Adrenal gland (tissue), 19 donors: ENCODE results near the gene TOR1AIP1. TPM values are rescaled to one million over a fixed set of nuclear protein-coding genes. Genes with fewer than 3 reads are reported as not detected.
"Not testable (repeated sequence)": the region's sequence is repeated elsewhere in the genome, so short reads cannot be mapped to it uniquely, and the experiment has no call there.

Experiments used
- DNase-seq, 7 donors: peaks; one replicate each; pipeline ENCODE4 v3.0.0-alpha.2; 2019 to 2020
- H3K27ac ChIP-seq, 5 donors: fragments of 200-600 bp; sonication (generic) in 4 of 5; 1 replicate in 3 of 5; 2 replicates in 2 of 5; pipeline versions ENCODE4 v1.5.1 to v1.8.0; 2016 to 2020; ENCODE audit warnings: mild to moderate bottlenecking in 1 of 5
- H3K27me3 ChIP-seq: fragments of 200-600 bp; 2 replicates; pipeline ENCODE4 v1.8.0; 2021
- H3K36me3 ChIP-seq, 2 donors: fragments of 200-600 bp; replicated peaks in 1 of 2; 1 replicate in 1 of 2; 2 replicates in 1 of 2; pipeline versions ENCODE4 v1.5.1 to v1.8.0; 2018 to 2022
- H3K4me1 ChIP-seq, 2 donors: fragments of 200-600 bp; replicated peaks in 1 of 2; 1 replicate in 1 of 2; 2 replicates in 1 of 2; pipeline versions ENCODE4 v1.5.1 to v1.8.0; 2018 to 2021
- H3K4me3 ChIP-seq, 4 donors: fragments of 200-600 bp; sonication (generic) in 3 of 4; one replicate each; pipeline ENCODE4 v1.5.1; 2016 to 2018
- H3K9me3 ChIP-seq, 3 donors: fragments of 200-600 bp; sonication (generic) in 1 of 3; replicated peaks in 1 of 3; 1 replicate in 2 of 3; 2 replicates in 1 of 3; pipeline versions ENCODE4 v1.5.1 to v1.8.0; 2016 to 2021
- POLR2A ChIP-seq, 2 donors: fragments of 450-650 bp; IDR thresholded peaks; one replicate each; pipeline ENCODE4 v1.6.1; 2017; ENCODE audit warnings: antibody characterized with exemption in 2 of 2, mild to moderate bottlenecking in 2 of 2, moderate library complexity in 1 of 2
- WGBS, 4 donors: extraction: QIAGEN DNeasy Blood & Tissue Kit in 2 of 4; methylation state at CpG; one replicate each; pipeline versions ENCODE4 v1.1.5 to v1.1.7; 2013 to 2017; 5-methylcytosine and 5-hydroxymethylcytosine counted together
- intact Hi-C, 2 donors: fragments of 100-400 bp; cut with DNase I; formaldehyde crosslinking; loops; one replicate each; pipeline versions ENCODE4 v1.14.1 to v1.15.0; 2022 to 2023
- long read RNA-seq, 10 donors: library from polyadenylated mRNA in 3 of 10; unstranded in 2 of 10; stranded (forward) in 1 of 10; transcript quantifications; one replicate each; pipeline ENCODE4 v2.0.0 and lab custom pipeline, GENCODE V29; 2021 to 2026
- polyA plus RNA-seq, 3 donors: library from polyadenylated mRNA; stranded (reverse); fragments of 200-250 nt in 2 of 3; fragments of 350-450 nt in 1 of 3; fragmentation: Illumina TruSeq in 1 of 3; extraction: RNeasy Lipid Tissue Mini Kit (QIAGEN cat#74804) in 1 of 3; gene quantifications; one replicate each; pipeline ENCODE4 v1.2.3, GENCODE V29; 2013 to 2014
- total RNA-seq, 9 donors: library from RNA; depleted of rRNA in 4 of 9; stranded (reverse); fragments of >200 nt in 4 of 9; fragments of 120-200 nt in 1 of 9; fragmentation: NEBNext Ultra II Directional in 1 of 9; extraction: Animal tissue kit (Norgen Biotek cat#: 25700) in 1 of 9; gene quantifications; one replicate each; pipeline versions ENCODE4 v1.1.0 to v1.2.4, GENCODE V29; 2013 to 2023
- TF ChIP-seq, protein P1 (sequence below), 6 experiments: fragments of 450-650 bp in 4 of 6; fragments of 200-600 bp in 2 of 6; sonication (generic) in 1 of 6; IDR thresholded peaks; 1 replicate in 5 of 6; 2 replicates in 1 of 6; pipeline versions ENCODE4 v1.5.1 to v1.8.0; 2016 to 2021; ENCODE audit warnings: antibody characterized with exemption in 6 of 6, mild to moderate bottlenecking in 2 of 6, moderate library complexity in 1 of 6
- donor health status: healthy with polysubstance abuse.
- donor health status: Bipolar disorder and iron deficiency.
- donor health status: DM: yes; HTN: yes; CAD: no.
- donor health status: DM: no; HTN: no; CAD: no.
- donor health status: DM: no; HTN: no; CAD: no.
- donor health status: DM: yes; HTN: yes; CAD: no.

Gene TOR1AIP1, protein sequence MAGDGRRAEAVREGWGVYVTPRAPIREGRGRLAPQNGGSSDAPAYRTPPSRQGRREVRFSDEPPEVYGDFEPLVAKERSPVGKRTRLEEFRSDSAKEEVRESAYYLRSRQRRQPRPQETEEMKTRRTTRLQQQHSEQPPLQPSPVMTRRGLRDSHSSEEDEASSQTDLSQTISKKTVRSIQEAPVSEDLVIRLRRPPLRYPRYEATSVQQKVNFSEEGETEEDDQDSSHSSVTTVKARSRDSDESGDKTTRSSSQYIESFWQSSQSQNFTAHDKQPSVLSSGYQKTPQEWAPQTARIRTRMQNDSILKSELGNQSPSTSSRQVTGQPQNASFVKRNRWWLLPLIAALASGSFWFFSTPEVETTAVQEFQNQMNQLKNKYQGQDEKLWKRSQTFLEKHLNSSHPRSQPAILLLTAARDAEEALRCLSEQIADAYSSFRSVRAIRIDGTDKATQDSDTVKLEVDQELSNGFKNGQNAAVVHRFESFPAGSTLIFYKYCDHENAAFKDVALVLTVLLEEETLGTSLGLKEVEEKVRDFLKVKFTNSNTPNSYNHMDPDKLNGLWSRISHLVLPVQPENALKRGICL
- total RNA-seq (10 to 100 TPM; 28.4 to 99.6 (median 60.7) TPM), polyA plus RNA-seq (10 to 100 TPM; 22.5 to 59.5 (median 26.1) TPM)
- long read RNA-seq, donor 1, full-length matches to known transcripts, result 8 of 8 reads
- long read RNA-seq, donor 1, partial matches to known transcripts, result 0 of 8 reads
- long read RNA-seq, donor 1, other reads (novel, unspliced or antisense), result 0 of 8 reads
- long read RNA-seq, donor 2, full-length matches to known transcripts, result 4 of 4 reads
- long read RNA-seq, donor 2, partial matches to known transcripts, result 0 of 4 reads
- long read RNA-seq, donor 2, other reads (novel, unspliced or antisense), result 0 of 4 reads
- long read RNA-seq, donor 3, full-length matches to known transcripts, result 7 of 30 reads
- long read RNA-seq, donor 3, partial matches to known transcripts, result 23 of 30 reads
- long read RNA-seq, donor 3, other reads (novel, unspliced or antisense), result 0 of 30 reads
- long read RNA-seq, donor 4, full-length matches to known transcripts, result 7 of 7 reads
- long read RNA-seq, donor 4, partial matches to known transcripts, result 0 of 7 reads
- long read RNA-seq, donor 4, other reads (novel, unspliced or antisense), result 0 of 7 reads
- long read RNA-seq, donor 5, full-length matches to known transcripts, result 73 of 80 reads
- long read RNA-seq, donor 5, partial matches to known transcripts, result 2 of 80 reads
- long read RNA-seq, donor 5, other reads (novel, unspliced or antisense), result 5 of 80 reads
- long read RNA-seq, donor 6, full-length matches to known transcripts, result 4 of 6 reads
- long read RNA-seq, donor 6, partial matches to known transcripts, result 0 of 6 reads
- long read RNA-seq, donor 6, other reads (novel, unspliced or antisense), result 2 of 6 reads
- long read RNA-seq, donor 7, full-length matches to known transcripts, result 2 of 2 reads
- long read RNA-seq, donor 7, partial matches to known transcripts, result 0 of 2 reads
- long read RNA-seq, donor 7, other reads (novel, unspliced or antisense), result 0 of 2 reads
- long read RNA-seq, donor 8, full-length matches to known transcripts, result 11 of 11 reads
- long read RNA-seq, donor 8, partial matches to known transcripts, result 0 of 11 reads
- long read RNA-seq, donor 8, other reads (novel, unspliced or antisense), result 0 of 11 reads
- long read RNA-seq, donor 9, full-length matches to known transcripts, result 6 of 12 reads
- long read RNA-seq, donor 9, partial matches to known transcripts, result 6 of 12 reads
- long read RNA-seq, donor 9, other reads (novel, unspliced or antisense), result 0 of 12 reads
- long read RNA-seq, donor 10, full-length matches to known transcripts, result 3 of 3 reads
- long read RNA-seq, donor 10, partial matches to known transcripts, result 0 of 3 reads
- long read RNA-seq, donor 10, other reads (novel, unspliced or antisense), result 0 of 3 reads

GRCh38 chr1:179882253-179883039 is at the start of gene TOR1AIP1:
TOR1AIP1 (plus strand) TSS chr1:179882285; CDS start chr1:179882503, 218 bp downstream.
- WGBS, 4 donors, result 0 to 1% (median 0%) methylated on average over 23 to 72 of the region's 72 CpGs
- H3K4me3 ChIP-seq, result peak within 1 kb of the TSS; percentile 42 to 94 (median 87)
- DNase-seq, result peak; percentile 97 to 98 (median 98)
- intact Hi-C loops, result loop anchor here in 1 of 2 donors (10.0 kb wide), 1 partner anchor 72 kb away; the partner anchor contains the start of gene CEP350
- TF ChIP-seq POLR2A (IDR thresholded peaks at IDR 0.05), result peak; percentile 91 to 98
- TF ChIP-seq, protein P1, sequence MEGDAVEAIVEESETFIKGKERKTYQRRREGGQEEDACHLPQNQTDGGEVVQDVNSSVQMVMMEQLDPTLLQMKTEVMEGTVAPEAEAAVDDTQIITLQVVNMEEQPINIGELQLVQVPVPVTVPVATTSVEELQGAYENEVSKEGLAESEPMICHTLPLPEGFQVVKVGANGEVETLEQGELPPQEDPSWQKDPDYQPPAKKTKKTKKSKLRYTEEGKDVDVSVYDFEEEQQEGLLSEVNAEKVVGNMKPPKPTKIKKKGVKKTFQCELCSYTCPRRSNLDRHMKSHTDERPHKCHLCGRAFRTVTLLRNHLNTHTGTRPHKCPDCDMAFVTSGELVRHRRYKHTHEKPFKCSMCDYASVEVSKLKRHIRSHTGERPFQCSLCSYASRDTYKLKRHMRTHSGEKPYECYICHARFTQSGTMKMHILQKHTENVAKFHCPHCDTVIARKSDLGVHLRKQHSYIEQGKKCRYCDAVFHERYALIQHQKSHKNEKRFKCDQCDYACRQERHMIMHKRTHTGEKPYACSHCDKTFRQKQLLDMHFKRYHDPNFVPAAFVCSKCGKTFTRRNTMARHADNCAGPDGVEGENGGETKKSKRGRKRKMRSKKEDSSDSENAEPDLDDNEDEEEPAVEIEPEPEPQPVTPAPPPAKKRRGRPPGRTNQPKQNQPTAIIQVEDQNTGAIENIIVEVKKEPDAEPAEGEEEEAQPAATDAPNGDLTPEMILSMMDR (IDR thresholded peaks at IDR 0.05), result peak; percentile 45 to 84 (median 76)
- peak within 1 kb of the TSS; percentile 99 to 100 (median 100) for H3K27ac ChIP-seq
- no peaks in the 10 kb centered on the region for H3K27me3 ChIP-seq
- H3K36me3 ChIP-seq, result peaks cover 0 to 19% of the 10 kb centered on the region in 2 donors
- H3K9me3 ChIP-seq, result no peaks in the 10 kb centered on the region
- H3K4me1 ChIP-seq, result peaks cover 17 to 52% of the 10 kb centered on the region in 2 donors

DNA sequence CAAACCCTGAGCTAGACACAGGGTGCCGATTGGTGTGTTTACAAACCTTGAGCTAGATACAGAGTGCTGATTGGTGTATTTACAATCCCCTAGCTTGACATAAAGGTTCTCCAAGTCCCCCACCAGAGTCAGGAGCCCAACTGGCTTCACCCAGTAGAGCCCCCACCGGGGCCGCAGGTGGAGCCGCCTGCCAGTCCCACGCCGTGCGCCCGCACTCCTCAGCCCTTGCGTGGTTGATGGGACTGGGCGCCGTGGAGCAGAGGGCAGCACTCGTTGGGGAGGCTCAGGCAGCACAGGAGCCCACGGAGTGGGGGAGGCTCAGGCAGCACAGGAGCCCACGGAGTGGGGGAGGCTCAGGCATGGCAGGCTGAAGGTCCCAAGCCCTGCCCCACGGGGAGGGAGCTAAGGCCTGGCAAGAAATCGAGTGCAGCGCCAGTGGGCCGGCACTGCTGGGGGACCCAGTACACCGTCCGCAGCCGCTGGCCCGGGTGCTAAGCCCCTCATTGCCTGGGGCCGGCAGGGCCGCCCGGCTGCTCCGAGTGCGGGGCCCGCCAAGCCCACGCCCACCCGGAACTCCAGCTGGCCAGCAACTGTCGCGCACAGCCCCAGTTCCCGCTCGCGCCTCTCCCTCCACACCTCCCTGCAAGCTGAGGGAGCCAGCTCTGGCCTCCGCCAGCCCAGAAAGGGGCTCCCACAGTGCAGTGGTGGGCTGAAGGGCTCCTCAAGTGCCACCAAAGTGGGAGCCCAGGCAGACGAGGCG is 45.2 kb upstream of the TOR1AIP1 start:
- DNase-seq, H3K36me3 ChIP-seq, H3K9me3 ChIP-seq, H3K4me1 ChIP-seq, H3K27me3 ChIP-seq, H3K4me3 ChIP-seq, intact Hi-C loops, H3K27ac ChIP-seq: not testable (repeated sequence)
- 96 to 100% (median 98%) methylated on average over 12 to 38 of the region's 38 CpGs for WGBS, 4 donors

GRCh38 chr1:179840107-179840506 is 42.0 kb upstream of the TOR1AIP1 start:
- intact Hi-C loops, result no loop called here
- Histone ChIP-seq H3K27me3 (no peaks in the 10 kb centered on the region), H3K36me3 (peaks cover 0 to 12% of the 10 kb centered on the region in 2 donors), H3K27ac (peak overlapping the region in 1 of 5 donors; percentile 9), H3K4me1 (no peaks in the 10 kb centered on the region), H3K9me3 (no peaks in the 10 kb centered on the region), H3K4me3 (no peak overlapping the region)
- TF ChIP-seq, protein P1 (IDR thresholded peaks at IDR 0.05), result no peak
- no peak for TF ChIP-seq POLR2A (IDR thresholded peaks at IDR 0.05)
- WGBS, 4 donors, result 59 to 91% (median 87%) methylated on average over 3 of the region's 3 CpGs
- DNase-seq, result no peak
